Body of pancreas (tissue), 4 donors: ENCODE measurements around the gene SSBP4.

Experiments
- CTCF ChIP-seq, 7 experiments: fragments of 450-650 bp in 4 of 7; fragments of 200-600 bp in 3 of 7; sonication (generic) in 3 of 7; IDR thresholded peaks; one replicate each; pipeline ENCODE4 v1.5.1; 2016 to 2019; ENCODE audit warnings: antibody characterized with exemption in 7 of 7
- POLR2A ChIP-seq, 3 donors: fragments of 450-650 bp; IDR thresholded peaks; one replicate each; pipeline ENCODE4 v1.6.1; 2016; ENCODE audit warnings: antibody characterized with exemption in 3 of 3, mild to moderate bottlenecking in 2 of 3

- no peak for TF ChIP-seq POLR2A (IDR thresholded peaks at IDR 0.05)
- no peak for TF ChIP-seq CTCF (IDR thresholded peaks at IDR 0.05)
These were observed 23.7 kb downstream of the SSBP4 start for GRCh38 chr19:18442941-18443340.
